Measurements from ENCODE around the gene OLFM1. TPM values are rescaled to one million over a fixed set of nuclear protein-coding genes. Genes with fewer than 3 reads are reported as not detected.

The OLFM1 gene
- total and polyA plus RNA-seq, 2 of the 4 experiments (the other 2 are of a cell fraction), result 0.36 to 0.38 TPM

- dilution Hi-C loops (cut with HindIII; ENCODE audit: low sequenced_read_pairs, unreplicated experiment) (no loop called here), intact Hi-C loops (cut with micrococcal nuclease) (no loop called here), in situ Hi-C loops (cut with MboI; ENCODE audit: low sequenced_read_pairs) (no loop called here)
- no peak overlapping the region for H2BK5ac ChIP-seq (ENCODE audit: low read depth, low read length, poor library complexity, severe bottlenecking)
- H3K79me1 ChIP-seq (ENCODE audit: low read depth in 1 of 2, low read length in 2 of 2), result no peaks in the 10 kb centered on the region
- ChIA-PET CTCF (no interaction called here), POLR2A (ENCODE audit: unreplicated experiment) (no interaction called here)
- no peak overlapping the region for H2BK120ac ChIP-seq (ENCODE audit: low read depth, low read length)
- H4K91ac ChIP-seq (ENCODE audit: insufficient read depth, low read depth, low read length), result no peak overlapping the region
- no peak for TF ChIP-seq USF2 (IDR thresholded peaks at IDR 0.05; ENCODE audit: low read depth, low read length)
- no peak for TF ChIP-seq CEBPB (IDR thresholded peaks at IDR 0.05; ENCODE audit: low read depth, low read length)
- no peak for TF ChIP-seq MXI1 (IDR thresholded peaks at IDR 0.05; ENCODE audit: borderline replicate concordance, low read depth, low read length)
- TF ChIP-seq MAZ (IDR thresholded peaks at IDR 0.05; ENCODE audit: borderline replicate concordance, low read depth, low read length), result no peak
- no peak for TF ChIP-seq SMC3 (IDR thresholded peaks at IDR 0.05; ENCODE audit: low read depth, low read length)
- no peak for TF ChIP-seq MAFK (IDR thresholded peaks at IDR 0.05; ENCODE audit: low read depth, low read length)
- no peak for TF ChIP-seq POLR2A (IDR thresholded peaks at IDR 0.05; ENCODE audit: low read depth, low read length)
- TF ChIP-seq CHD1 (IDR thresholded peaks at IDR 0.05; ENCODE audit: low read depth, low read length), result no peak
- TF ChIP-seq RAD21 (IDR thresholded peaks at IDR 0.05; ENCODE audit: low read length), result no peak
- TF ChIP-seq NFE2L2 (IDR thresholded peaks at IDR 0.05; ENCODE audit: low read depth, low read length), result no peak
- TF ChIP-seq BHLHE40 (IDR thresholded peaks at IDR 0.05; ENCODE audit: low read depth, low read length), result no peak
- TF ChIP-seq RCOR1 (IDR thresholded peaks at IDR 0.05; ENCODE audit: insufficient replicate concordance, low read length), result no peak
- no peak for TF ChIP-seq FOS (IDR thresholded peaks at IDR 0.05; ENCODE audit: low read depth, low read length)
- TF ChIP-seq RFX5 (IDR thresholded peaks at IDR 0.05; ENCODE audit: low read depth, low read length), result no peak
- no peak for TF ChIP-seq CTCF (conservative IDR thresholded peaks at IDR 0.05; ENCODE audit: low read depth, low read length)
- TF ChIP-seq ELK1 (IDR thresholded peaks at IDR 0.05; ENCODE audit: borderline replicate concordance, low read depth, low read length), result no peak
- H3K4me3 ChIP-seq (ENCODE audit: insufficient read depth, low read depth, low read length), result no peak overlapping the region
- no peak overlapping the region for H3K18ac ChIP-seq (ENCODE audit: low read depth, low read length)
- no peak overlapping the region for H3K14ac ChIP-seq (replicated peaks; ENCODE audit: low read depth, low read length)
- ATAC-seq (ENCODE audit: low read depth) (no peak), DNase-seq (no peak)
- no peak overlapping the region for H2BK15ac ChIP-seq (ENCODE audit: low read depth, low read length)
- H2AFZ ChIP-seq (replicated peaks; ENCODE audit: low read length, poor library complexity), result no peak overlapping the region
- no peak overlapping the region for H2AK5ac ChIP-seq (ENCODE audit: low read depth, low read length)
- no peaks in the 10 kb centered on the region; the same call in 1 of the 2 replicates for H3K9me3 ChIP-seq (ENCODE audit: control insufficient read depth, insufficient read depth, low read length)
- H3K27me3 ChIP-seq (ENCODE audit: control insufficient read depth, insufficient read depth, low read length), result no peaks in the 10 kb centered on the region; the same call in 1 of the 2 replicates
- no peak overlapping the region for H2BK20ac ChIP-seq (ENCODE audit: low read depth, low read length)
- H2AK9ac ChIP-seq (replicated peaks; ENCODE audit: low read depth, low read length, poor library complexity), result no peak overlapping the region
- H4K20me1 ChIP-seq (ENCODE audit: insufficient read depth, low read length), result no peaks in the 10 kb centered on the region
- H3K4me1 ChIP-seq (ENCODE audit: control insufficient read depth, insufficient read depth, low read length), result no peaks in the 10 kb centered on the region
- no TSS peak for BruUV-seq (replicated peaks)
- H3K36me3 ChIP-seq (ENCODE audit: control insufficient read depth, insufficient read depth, low read length), result no peaks in the 10 kb centered on the region
- no peaks in the 10 kb centered on the region for H3K9me1 ChIP-seq (ENCODE audit: insufficient read depth, low read length)
- no peak overlapping the region for H3K9ac ChIP-seq (ENCODE audit: low read depth, low read length)
- 18% methylated on average over 2 of the region's 5 CpGs; no CpG with 5 or more reads in 1 of the 2 experiments for WGBS, 2 experiments (ENCODE audit: extremely low coverage in 2 of 2, insufficient read length in 1 of 2)
- no peak overlapping the region for H3K27ac ChIP-seq (ENCODE audit: insufficient read depth, low read length)
- H3K23ac ChIP-seq (ENCODE audit: low read depth, low read length), result no peak overlapping the region
- no peak overlapping the region for H3K4me2 ChIP-seq (ENCODE audit: low read depth, low read length)
- no peak overlapping the region for H4K8ac ChIP-seq (ENCODE audit: low read depth in 2 of 2, low read length in 2 of 2)
- no peak overlapping the region for H3K56ac ChIP-seq (ENCODE audit: extremely low read depth, insufficient read depth, low read length)
- no peak overlapping the region for H3K4ac ChIP-seq (ENCODE audit: low read depth, low read length)
- H4K5ac ChIP-seq (ENCODE audit: low read depth, low read length), result no peak overlapping the region
These were observed 34.3 kb upstream of the OLFM1 start for GRCh38 chr9:135053133-135053532.

Data from IMR-90 (cell line).